GM19238 (cell line): Measurements from ENCODE around the gene GZMA.
"Not testable (repeated sequence)": the region's sequence is repeated elsewhere in the genome, so short reads cannot be mapped to it uniquely, and the experiment has no call there.

Experiments used
- DNase-seq: peaks from one replicate; pipeline ENCODE4 v3.0.0; 2011; ENCODE audit warnings: low spot score; ENCODE audit not compliant: insufficient read length

GZMA gene

GRCh38 chr5:55102348-55102747, at the start of gene GZMA:
TSS of gene GZMA (plus strand) at chr5:55102646. CDS start at chr5:55102683, 37 bp downstream.
- no peak for DNase-seq

- no peak for DNase-seq
Measured at GRCh38 chr5:55055183-55055582, 47.3 kb upstream of the GZMA start.

- no peak for DNase-seq
Measured at GRCh38 chr5:55062039-55062779, 40.2 kb upstream of the GZMA start.

- DNase-seq: no peak
Measured at GRCh38 chr5:55063220-55063863, 39.1 kb upstream of the GZMA start.

GRCh38 chr5:55063899-55064298, 38.5 kb upstream of the GZMA start:
- no peak for DNase-seq

- DNase-seq: no peak
Measured at GRCh38 chr5:55064523-55064922, 37.9 kb upstream of the GZMA start.

GRCh38 chr5:55066277-55066676, 36.2 kb upstream of the GZMA start:
- DNase-seq: no peak

GRCh38 chr5:55070968-55071367, 31.5 kb upstream of the GZMA start:
- no peak for DNase-seq

- DNase-seq: no peak
Measured at GRCh38 chr5:55071413-55071812, 31.0 kb upstream of the GZMA start.

- DNase-seq: no peak
Measured at GRCh38 chr5:55072666-55073065, 29.8 kb upstream of the GZMA start.

- DNase-seq: no peak
Measured at GRCh38 chr5:55073211-55073610, 29.2 kb upstream of the GZMA start.

GRCh38 chr5:55081541-55081940, 20.9 kb upstream of the GZMA start:
- DNase-seq: no peak

- not testable (repeated sequence) for DNase-seq
Measured at GRCh38 chr5:55089301-55089700, 13.1 kb upstream of the GZMA start.

- not testable (repeated sequence) for DNase-seq
Measured at GRCh38 chr5:55091011-55091410, 11.4 kb upstream of the GZMA start.

- DNase-seq: no peak
Measured at GRCh38 chr5:55096182-55096581, 6.3 kb upstream of the GZMA start.

GRCh38 chr5:55096861-55097260, 5.6 kb upstream of the GZMA start:
- DNase-seq: no peak

GRCh38 chr5:55101148-55101547, 1.3 kb upstream of the GZMA start:
- not testable (repeated sequence) for DNase-seq

- no peak for DNase-seq
Measured at GRCh38 chr5:55101556-55102276, 730 bp upstream of the GZMA start.

GRCh38 chr5:55104036-55104772, 1.8 kb downstream of the GZMA start:
- no peak for DNase-seq

GRCh38 chr5:55104946-55105701, 2.7 kb downstream of the GZMA start:
- DNase-seq: no peak

- DNase-seq: not testable (repeated sequence)
Measured at GRCh38 chr5:55105976-55106375, 3.5 kb downstream of the GZMA start.
